Measurements from ENCODE around the gene CDC42BPB. TPM values are rescaled to one million over a fixed set of nuclear protein-coding genes. Genes with fewer than 3 reads are reported as not detected.
A peak's percentile ranks its signal among the peaks of the same experiment; 100 is the strongest.

Gene CDC42BPB
- total RNA-seq, 2 experiments from 2014 or later = 0.35 to 0.56 TPM

DNA sequence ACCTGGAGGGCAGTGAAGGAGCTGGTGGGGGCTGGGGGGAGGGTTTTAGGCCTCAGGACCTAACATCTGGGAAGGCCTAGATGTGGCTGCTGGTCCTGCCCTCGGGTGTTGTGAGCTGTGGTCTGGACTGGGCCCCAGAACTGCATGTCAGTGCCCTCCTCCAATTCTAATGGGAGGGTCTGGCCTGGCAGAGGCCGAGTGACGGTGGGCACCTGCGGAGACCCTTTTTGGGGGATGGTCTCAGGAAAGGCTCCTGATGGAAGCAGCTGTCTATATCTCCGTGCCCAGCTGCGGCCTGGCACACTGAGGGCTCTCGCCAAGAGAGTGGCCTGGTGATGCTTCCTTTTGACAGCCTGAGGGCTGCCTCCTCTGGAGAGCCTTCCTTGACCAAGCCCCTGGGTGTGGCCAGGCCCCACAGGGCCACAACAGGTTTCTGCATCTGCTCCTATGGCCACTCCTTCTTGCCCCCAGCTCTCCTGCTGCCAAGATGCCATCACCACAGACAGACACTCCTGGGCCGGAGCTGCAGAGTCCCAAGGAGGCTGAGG lies 42.5 kb upstream of the CDC42BPB start:
- Mint-ChIP-seq H3K9me3 (ENCODE audit: low read depth) (no peaks in the 10 kb centered on the region), H3K27me3 (peaks cover 28% of the 10 kb centered on the region), H3K4me1 (peaks cover 3% of the 10 kb centered on the region), H3K36me3 (no peaks in the 10 kb centered on the region), H3K4me3 (no peak overlapping the region), H3K27ac (no peak overlapping the region)
- CTCF ChIA-PET = no interaction called here
- no peak for ATAC-seq
- no peak for DNase-seq

DNA sequence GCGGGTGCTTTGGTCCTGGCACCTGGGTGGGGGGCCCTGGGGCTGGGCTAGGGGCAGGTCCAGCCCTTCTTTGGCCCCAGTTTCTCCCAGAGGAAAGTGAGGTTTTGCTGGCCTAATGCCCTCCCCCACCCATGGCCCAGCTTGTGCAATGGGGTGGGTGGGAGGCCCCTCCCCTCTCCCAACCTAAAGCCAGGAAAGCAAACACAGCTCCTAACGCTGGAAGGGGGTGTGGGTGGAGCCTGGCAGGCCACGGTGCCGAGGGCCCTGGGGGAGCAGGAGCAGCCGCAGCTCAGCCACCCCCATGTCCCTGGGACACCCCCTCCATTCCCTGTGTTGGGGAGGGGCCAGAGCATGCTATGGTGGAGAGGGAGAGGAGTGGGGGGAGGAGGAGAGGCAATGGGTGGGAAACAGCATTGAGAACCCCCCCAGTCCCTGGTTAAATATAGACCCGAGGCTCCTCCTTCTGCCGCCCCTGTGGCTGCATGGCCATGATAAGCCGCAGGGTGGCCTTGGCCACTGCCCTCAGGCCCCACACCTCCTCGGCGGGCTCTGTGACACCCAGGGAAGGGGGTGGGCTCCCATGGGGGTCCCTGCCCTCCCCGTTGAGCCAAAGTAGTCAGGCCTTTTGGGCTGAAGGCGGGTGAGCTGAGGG lies 41.9 kb upstream of the CDC42BPB start:
- CTCF ChIA-PET = no interaction called here
- no peak for DNase-seq
- peaks cover 25% of the 10 kb centered on the region for H3K27me3 Mint-ChIP-seq

DNA sequence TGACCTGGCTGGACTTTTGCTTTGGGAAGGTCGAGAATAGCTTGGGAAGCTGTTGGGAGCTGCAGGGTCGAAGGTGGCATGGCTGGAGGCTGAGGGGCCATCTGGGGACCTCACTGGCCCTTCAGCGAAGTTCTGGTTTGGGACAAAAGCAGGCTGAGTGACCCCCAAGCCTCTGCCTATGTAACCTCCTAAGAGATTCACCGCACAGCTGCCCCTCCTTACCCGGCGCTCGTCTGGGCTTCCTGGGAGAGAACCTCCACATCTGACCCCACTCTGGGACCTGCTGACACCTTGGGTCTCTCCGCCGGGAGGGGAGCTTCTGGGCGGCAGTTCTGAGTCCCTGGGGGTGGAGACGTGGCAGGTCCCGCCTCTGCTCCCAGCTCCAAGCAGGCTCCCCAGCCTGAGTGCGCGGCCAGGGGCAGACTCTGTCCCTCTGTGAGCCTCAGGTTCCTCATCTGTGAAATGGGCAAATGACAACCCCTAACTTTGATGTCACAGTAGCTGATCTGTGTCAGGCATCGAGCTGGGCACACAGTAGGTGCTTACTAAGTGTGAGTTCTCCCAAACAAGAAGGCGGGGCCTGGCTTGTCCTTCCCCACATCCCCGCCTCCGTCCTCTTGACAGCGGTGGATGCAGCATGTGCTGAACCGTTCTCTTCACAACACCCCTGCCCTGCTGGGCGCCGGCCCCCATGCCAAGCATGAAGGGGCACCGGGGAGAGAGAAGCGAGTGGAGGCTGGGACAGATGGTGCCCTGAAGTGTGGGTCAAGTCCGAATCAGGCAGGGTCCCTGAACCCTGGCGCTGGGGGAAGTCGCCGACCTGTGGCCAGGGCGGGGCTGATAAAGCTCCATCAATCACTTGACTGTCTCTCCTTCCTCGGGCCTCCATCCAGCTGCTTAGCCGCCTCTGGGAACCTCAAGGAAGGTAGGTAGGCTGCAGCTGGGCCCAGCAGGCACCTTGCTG lies 40.9 kb upstream of the CDC42BPB start:
- Mint-ChIP-seq H3K36me3 (no peaks in the 10 kb centered on the region), H3K27ac (no peak overlapping the region), H3K9me3 (ENCODE audit: low read depth) (no peaks in the 10 kb centered on the region), H3K27me3 (peaks cover 20% of the 10 kb centered on the region), H3K4me3 (no peak overlapping the region), H3K4me1 (no peaks in the 10 kb centered on the region)
- CTCF ChIA-PET = interaction anchor here (0.5 kb wide), 1 partner anchor 528 kb away, joined by 3 read pairs; no protein-coding TSS in a partner anchor
- no peak for DNase-seq
- ATAC-seq = no peak

More for the DNA sequence above, 41.9 kb upstream of the CDC42BPB start:
- H3K4me1 Mint-ChIP-seq = peaks cover 2% of the 10 kb centered on the region
- H3K27ac Mint-ChIP-seq = no peak overlapping the region
- H3K36me3 Mint-ChIP-seq = no peaks in the 10 kb centered on the region
- H3K4me3 Mint-ChIP-seq = no peak overlapping the region
- no peak for ATAC-seq
- no peaks in the 10 kb centered on the region for H3K9me3 Mint-ChIP-seq (ENCODE audit: low read depth)

DNA sequence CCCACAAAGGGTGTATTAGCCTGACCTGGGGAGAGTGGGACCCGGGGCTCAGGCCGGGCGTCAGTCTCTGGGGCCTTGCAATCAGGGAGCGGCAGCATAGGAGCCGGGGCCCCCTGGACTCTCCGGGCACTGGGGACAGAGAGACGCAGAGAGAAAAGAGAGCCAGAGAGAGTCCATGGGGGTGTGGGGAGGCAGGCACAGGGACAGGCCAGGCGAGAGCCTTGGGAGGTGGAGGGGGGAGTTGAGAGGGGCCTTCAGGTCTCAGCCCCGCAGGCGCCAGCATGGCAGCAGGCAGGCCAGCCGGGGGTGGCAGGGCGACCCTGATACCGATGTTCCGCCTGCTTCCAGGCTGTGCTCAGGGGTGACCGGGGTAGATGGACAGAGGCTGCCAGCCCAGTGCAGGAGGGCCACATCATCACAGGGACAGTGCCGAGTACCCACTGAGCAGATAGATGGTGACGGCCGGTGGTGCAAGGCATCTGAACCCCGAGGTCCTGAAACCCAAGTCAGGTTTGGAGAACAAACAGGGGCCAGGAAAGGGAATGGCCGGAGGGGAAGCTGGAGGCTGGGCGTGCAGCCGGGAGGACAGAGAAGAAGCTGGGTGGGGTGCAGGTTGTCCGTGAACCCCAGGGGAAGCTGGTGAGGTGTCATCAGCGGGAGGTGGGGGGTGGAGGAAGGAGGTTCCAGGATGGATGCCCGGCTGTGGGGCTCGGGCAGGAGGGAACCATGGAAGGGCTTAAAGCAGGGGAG lies 40.1 kb upstream of the CDC42BPB start:
- Mint-ChIP-seq H3K4me1 (no peaks in the 10 kb centered on the region), H3K9me3 (ENCODE audit: low read depth) (no peaks in the 10 kb centered on the region), H3K27me3 (peaks cover 11% of the 10 kb centered on the region), H3K27ac (no peak overlapping the region), H3K4me3 (no peak overlapping the region), H3K36me3 (no peaks in the 10 kb centered on the region)
- CTCF ChIA-PET = interaction anchor here (0.5 kb wide), 1 partner anchor 527 kb away, joined by 3 read pairs; no protein-coding TSS in a partner anchor
- ATAC-seq = no peak
- no peak for DNase-seq

DNA sequence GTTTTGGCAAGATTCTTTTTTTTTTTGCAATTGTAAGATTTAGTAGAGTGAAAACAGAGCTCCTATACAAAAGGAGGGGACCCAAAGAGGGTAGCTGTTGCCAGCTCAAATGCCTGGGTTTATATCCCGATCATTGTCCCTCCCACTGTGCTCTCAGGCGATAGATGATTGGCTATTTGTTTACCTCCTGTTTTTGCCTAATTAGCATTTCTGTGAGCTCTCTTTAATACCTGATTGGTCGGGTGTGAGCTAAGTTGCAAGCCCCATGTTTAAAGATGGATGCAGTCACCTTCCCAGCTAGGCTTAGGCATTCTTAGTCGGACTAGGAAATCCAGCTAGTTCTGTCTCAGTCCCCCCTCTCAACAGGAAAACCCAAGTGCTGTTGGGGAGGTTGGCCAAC lies 39.0 kb upstream of the CDC42BPB start:
- Mint-ChIP-seq H3K4me1 (peaks cover 2% of the 10 kb centered on the region), H3K36me3 (no peaks in the 10 kb centered on the region), H3K27ac (no peak overlapping the region), H3K27me3 (peaks cover 3% of the 10 kb centered on the region), H3K4me3 (no peak overlapping the region), H3K9me3 (ENCODE audit: low read depth) (no peaks in the 10 kb centered on the region)
- DNase-seq (no peak), ATAC-seq (no peak)
- CTCF ChIA-PET = interaction anchor here (3.4 kb wide), 1 partner anchor 9 kb away, joined by 29 read pairs; no protein-coding TSS in a partner anchor

DNA sequence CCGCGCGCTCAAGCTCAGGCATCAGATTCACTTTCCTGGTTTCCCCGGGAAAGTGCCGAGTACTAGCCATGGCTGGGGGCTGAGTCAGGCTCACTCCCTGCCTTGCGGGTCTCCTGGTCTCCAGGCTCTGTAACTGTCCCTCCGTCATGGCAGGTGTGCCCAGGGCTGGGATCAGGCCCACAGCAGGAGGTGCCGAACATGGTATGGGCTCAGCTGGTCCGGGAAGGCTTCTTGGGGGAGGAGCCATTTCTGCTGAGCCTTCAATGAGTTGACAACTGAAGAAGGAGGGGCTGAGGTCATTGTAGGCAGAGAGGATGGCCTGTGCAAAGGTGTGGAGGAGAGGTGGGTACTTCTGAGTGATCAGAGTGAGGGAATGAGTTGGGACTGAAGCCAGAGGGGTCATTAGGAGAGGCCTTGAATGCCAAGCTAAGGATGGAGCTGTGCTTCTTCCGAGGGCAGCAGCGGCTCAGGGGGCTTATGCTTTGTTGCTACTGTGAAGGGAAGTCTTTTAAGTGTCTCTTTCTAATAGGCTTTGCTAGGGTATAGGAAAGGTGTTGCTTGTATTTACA lies 37.9 kb upstream of the CDC42BPB start:
- no peaks in the 10 kb centered on the region for H3K36me3 Mint-ChIP-seq
- H3K27ac Mint-ChIP-seq = no peak overlapping the region
- DNase-seq (no peak), ATAC-seq (no peak)
- peaks cover 8% of the 10 kb centered on the region for H3K4me1 Mint-ChIP-seq
- peaks cover 4% of the 10 kb centered on the region for H3K27me3 Mint-ChIP-seq
- no peak overlapping the region for H3K4me3 Mint-ChIP-seq
- no peaks in the 10 kb centered on the region for H3K9me3 Mint-ChIP-seq (ENCODE audit: low read depth)
- CTCF ChIA-PET = interaction anchor here (3.4 kb wide), 1 partner anchor 10 kb away, joined by 29 read pairs; no protein-coding TSS in a partner anchor

DNA sequence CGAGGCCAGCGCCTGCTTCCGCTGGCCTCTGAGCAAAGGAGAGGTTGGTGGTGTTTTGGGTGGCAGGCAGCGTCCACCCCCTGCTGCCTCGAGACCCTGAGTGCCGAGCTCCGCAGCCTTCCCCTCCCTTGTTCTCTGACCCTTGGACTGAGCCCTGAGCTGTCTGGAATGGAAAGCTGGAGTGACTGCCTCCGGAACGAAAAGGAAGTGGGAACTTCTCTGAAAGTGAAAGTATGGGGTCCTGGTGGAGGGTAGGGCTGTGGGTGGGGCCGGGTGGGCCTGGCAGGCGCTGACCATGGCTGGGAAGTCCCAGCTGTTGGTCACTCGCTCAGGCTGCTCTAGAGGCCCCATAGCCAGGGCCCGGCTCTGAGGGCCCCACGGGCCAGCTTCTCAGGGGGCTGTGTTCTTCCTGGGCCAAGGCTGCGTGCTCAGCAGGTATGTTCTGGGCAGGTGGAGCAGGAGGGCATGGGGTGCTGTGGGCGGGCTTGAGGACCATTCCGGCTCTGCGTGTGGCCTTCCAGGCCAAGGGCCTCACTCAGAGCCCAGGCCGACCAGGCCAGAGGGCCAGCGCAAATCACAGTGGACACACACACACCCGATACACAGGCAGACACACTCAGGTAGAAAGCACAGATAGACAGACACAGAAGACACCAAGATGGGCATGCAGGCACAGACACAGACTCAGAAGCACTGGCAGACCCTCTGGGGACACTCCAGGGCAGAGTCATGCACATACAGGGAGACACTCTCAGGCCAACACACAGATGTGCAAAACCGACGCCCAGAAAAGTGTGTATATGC lies 37.3 kb upstream of the CDC42BPB start, which contains the start of gene EXOC3L4:
Gene EXOC3L4 (plus strand): TSS at position 320 of the 804 bp plus-strand sequence. CDS start 5,495 bp downstream, outside the sequence.
- no peaks in the 10 kb centered on the region for H3K9me3 Mint-ChIP-seq (ENCODE audit: low read depth)
- CTCF ChIA-PET = interaction anchor here (0.6 to 3.4 kb wide), 2 partner anchors 11 to 87 kb away, joined by 3 to 29 read pairs; no protein-coding TSS in a partner anchor
- H3K4me1 Mint-ChIP-seq = peaks cover 8% of the 10 kb centered on the region
- H3K36me3 Mint-ChIP-seq = no peaks in the 10 kb centered on the region
- no peak within 1 kb of the TSS for H3K4me3 Mint-ChIP-seq
- ATAC-seq (no peak), DNase-seq (no peak)
- H3K27ac Mint-ChIP-seq = no peak within 1 kb of the TSS
- H3K27me3 Mint-ChIP-seq = peaks cover 4% of the 10 kb centered on the region

DNA sequence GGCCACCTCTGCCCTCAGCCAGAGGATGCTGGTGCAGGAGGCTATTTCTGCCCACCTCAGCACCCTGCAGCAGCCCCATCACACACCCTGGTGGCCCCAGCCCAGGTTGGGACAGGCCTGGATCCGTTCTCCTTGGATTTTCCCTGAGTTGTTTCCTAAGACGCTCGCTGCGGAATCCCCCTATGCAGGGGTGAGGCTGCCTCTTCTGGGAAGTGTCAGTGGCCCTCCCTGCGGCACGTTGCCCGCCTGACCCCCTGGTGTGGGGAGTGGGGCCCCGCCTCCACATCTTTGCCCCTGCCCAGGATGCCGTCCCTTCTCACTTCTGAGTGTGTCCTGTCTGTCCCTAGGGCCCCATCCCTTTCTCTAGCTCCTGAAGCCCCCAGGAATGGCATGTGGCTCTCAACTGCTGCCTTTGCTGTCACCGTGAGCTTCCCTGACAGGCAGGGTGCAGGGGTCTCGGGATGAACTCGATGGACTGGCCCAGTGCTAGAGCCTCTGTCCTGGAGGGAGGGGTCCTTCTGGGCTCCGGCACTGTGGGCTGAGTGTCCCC lies 36.6 kb upstream of the CDC42BPB start:
- H3K27ac Mint-ChIP-seq = no peak overlapping the region
- CTCF ChIA-PET = interaction anchor here (0.6 to 3.4 kb wide), 2 partner anchors 11 to 87 kb away, joined by 3 to 29 read pairs; no protein-coding TSS in a partner anchor
- no peak for ATAC-seq
- H3K27me3 Mint-ChIP-seq = peaks cover 4% of the 10 kb centered on the region
- no peak for DNase-seq
- H3K9me3 Mint-ChIP-seq (ENCODE audit: low read depth) = no peaks in the 10 kb centered on the region
- H3K4me3 Mint-ChIP-seq = no peak overlapping the region
- peaks cover 8% of the 10 kb centered on the region for H3K4me1 Mint-ChIP-seq
- H3K36me3 Mint-ChIP-seq = no peaks in the 10 kb centered on the region

DNA sequence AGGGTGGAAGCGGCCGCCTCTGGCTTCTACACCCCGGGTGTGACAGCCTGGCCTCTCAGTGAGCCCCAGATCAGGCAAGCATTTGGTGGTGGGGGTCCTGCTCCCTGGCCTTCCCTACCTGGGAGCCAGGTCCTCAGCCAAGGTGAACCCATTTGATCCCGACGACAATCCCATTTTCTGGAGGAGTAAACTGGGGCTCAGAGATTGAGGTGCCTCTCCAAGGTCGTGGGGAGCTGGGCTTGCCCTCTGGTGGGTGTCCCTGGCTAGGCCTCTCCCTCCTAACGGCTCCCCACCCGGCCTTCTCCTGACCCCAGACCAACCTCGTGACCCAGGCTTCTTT lies 34.5 kb upstream of the CDC42BPB start:
- no peak for ATAC-seq
- H3K4me1 Mint-ChIP-seq = peaks cover 8% of the 10 kb centered on the region
- no peak for DNase-seq
- peak overlapping the region; percentile 15 for H3K4me3 Mint-ChIP-seq
- no peaks in the 10 kb centered on the region for H3K36me3 Mint-ChIP-seq
- H3K27me3 Mint-ChIP-seq = peaks cover 4% of the 10 kb centered on the region
- no peaks in the 10 kb centered on the region for H3K9me3 Mint-ChIP-seq (ENCODE audit: low read depth)
- H3K27ac Mint-ChIP-seq = no peak overlapping the region
- CTCF ChIA-PET = interaction anchor here (0.9 to 2.0 kb wide), 3 partner anchors 13 to 397 kb away, joined by 3 to 9 read pairs (median 4); no protein-coding TSS in a partner anchor

DNA sequence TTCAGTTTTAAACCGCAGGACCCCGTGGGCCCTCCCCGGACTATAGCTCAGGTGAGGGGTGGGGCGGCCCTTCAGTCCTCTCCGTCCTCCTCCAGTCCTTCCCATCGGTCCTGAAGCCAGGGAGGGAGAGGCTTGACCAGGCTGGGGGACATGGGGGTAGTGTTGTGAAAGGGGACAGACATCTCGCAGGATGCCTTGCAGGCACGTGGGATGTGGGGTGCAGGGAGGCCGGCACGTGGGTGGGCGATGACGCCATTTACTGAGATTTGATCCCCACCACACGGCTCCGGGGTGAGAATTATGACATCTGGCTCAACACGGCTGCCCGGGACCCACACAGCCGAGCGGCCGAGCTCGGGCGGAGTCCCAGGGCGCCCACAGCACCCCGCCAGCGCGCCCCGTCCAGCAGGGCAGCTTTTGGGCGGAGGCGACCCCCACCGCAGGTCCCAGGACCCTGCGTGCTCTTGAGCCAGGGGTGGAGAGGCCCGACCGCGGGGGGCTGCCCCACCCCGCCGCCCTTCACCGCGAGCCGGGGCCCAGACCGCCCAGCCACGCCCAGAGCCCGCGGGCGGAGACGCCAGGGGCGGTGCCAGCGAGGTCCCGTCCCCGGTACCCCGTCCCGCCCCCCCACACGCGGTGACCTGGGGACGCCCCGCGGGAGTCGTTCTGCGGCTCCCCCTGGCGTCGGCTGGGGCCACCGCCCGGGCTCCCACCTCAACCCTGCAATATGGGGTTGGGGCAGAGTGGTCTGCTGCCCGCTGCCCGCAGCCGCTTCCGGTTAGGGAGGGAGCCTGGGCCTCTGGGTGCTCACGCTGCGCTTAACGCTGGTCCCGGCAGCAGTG lies 33.9 kb upstream of the CDC42BPB start:
- ATAC-seq = peak; percentile 90
- no peaks in the 10 kb centered on the region for H3K9me3 Mint-ChIP-seq (ENCODE audit: low read depth)

DNA sequence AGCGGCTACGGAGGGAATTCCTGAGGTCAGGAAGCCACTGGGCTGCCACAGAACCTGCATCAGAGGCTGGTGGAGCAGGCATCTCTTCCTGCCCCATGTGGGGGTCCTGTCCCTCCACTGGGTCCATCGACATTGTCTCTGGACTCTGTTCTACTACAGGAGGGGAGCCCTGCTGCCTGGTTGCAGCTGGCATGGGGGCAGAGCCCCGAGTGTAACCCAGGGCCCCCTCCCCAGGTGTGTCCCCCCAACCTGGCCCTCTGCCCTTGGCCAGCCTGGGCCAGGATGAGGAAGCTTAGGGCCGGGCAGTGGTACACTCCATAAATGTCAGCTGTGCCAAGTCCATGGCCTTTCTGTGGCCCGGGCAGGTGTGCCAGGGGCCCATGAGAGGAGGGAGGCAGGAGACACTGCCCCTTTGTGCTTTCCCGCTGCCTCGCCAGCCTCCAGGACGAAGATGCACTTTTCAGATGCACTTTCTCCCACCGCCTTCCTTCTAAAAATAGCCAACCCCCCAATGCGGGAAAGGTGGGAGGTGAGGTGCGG lies 33.2 kb upstream of the CDC42BPB start:
- no peaks in the 10 kb centered on the region for H3K9me3 Mint-ChIP-seq (ENCODE audit: low read depth)
- H3K27ac Mint-ChIP-seq = no peak overlapping the region
- peaks cover 8% of the 10 kb centered on the region for H3K4me1 Mint-ChIP-seq
- no peak for DNase-seq
- no peak for ATAC-seq
- CTCF ChIA-PET = interaction anchor here (1.2 to 2.0 kb wide), 4 partner anchors 12 to 15 kb away, joined by 3 to 9 read pairs (median 4); no protein-coding TSS in a partner anchor
- no peaks in the 10 kb centered on the region for H3K36me3 Mint-ChIP-seq
- peaks cover 5% of the 10 kb centered on the region for H3K27me3 Mint-ChIP-seq
- H3K4me3 Mint-ChIP-seq = no peak overlapping the region

More for the DNA sequence above, 33.9 kb upstream of the CDC42BPB start:
- Mint-ChIP-seq H3K4me3 (no peak overlapping the region), H3K4me1 (peaks cover 8% of the 10 kb centered on the region), H3K27me3 (peaks cover 4% of the 10 kb centered on the region), H3K27ac (no peak overlapping the region), H3K36me3 (no peaks in the 10 kb centered on the region)
- DNase-seq = peak; percentile 81
- CTCF ChIA-PET = interaction anchor here (1.2 to 2.0 kb wide), 4 partner anchors 13 to 16 kb away, joined by 3 to 9 read pairs (median 4); no protein-coding TSS in a partner anchor

Measured in activated CD8-positive, alpha-beta memory T cell treated with anti-CD3 and anti-CD28 coated beads, Interleukin-2, amount 10 ng/mL, durations not matched to agents 7 days and 5 days (primary cell).